NCI-H2107 (cell line): ENCODE results near the gene ATP8B4.

Experiments
- DNase-seq: peaks from one replicate; lab custom pipeline; 2025; lab: John Stamatoyannopoulos, UW

The ATP8B4 gene

GRCh38 chr15:50064673-50065072 is 54.4 kb downstream of the ATP8B4 start:
- DNase-seq = no peak

- no peak for DNase-seq
Measured at GRCh38 chr15:50063226-50063625, 55.8 kb downstream of the ATP8B4 start.

GRCh38 chr15:50061503-50061902 is 57.5 kb downstream of the ATP8B4 start:
- no peak for DNase-seq

- DNase-seq = no peak
Measured at GRCh38 chr15:50059883-50060282, 59.1 kb downstream of the ATP8B4 start.

- no peak for DNase-seq
Measured at GRCh38 chr15:50059203-50059772, 59.7 kb downstream of the ATP8B4 start.

GRCh38 chr15:50057905-50058639 is 61.0 kb downstream of the ATP8B4 start:
- DNase-seq = no peak

- DNase-seq = no peak
Measured at GRCh38 chr15:50057196-50057595, 61.8 kb downstream of the ATP8B4 start.

- DNase-seq = no peak
Measured at GRCh38 chr15:50055750-50056157, 63.3 kb downstream of the ATP8B4 start.

- no peak for DNase-seq
Measured at GRCh38 chr15:50055332-50055731, 63.7 kb downstream of the ATP8B4 start.

- no peak for DNase-seq
Measured at GRCh38 chr15:50053055-50053856, 65.8 kb downstream of the ATP8B4 start.

GRCh38 chr15:50051811-50052419 is 67.1 kb downstream of the ATP8B4 start:
- DNase-seq = no peak

- DNase-seq = no peak
Measured at GRCh38 chr15:50050986-50051743, 67.9 kb downstream of the ATP8B4 start.

- no peak for DNase-seq
Measured at GRCh38 chr15:50049871-50050270, 69.2 kb downstream of the ATP8B4 start.

- DNase-seq = no peak
Measured at GRCh38 chr15:50046867-50047266, 72.2 kb downstream of the ATP8B4 start.

- no peak for DNase-seq
Measured at GRCh38 chr15:50046159-50046558, 72.9 kb downstream of the ATP8B4 start.

GRCh38 chr15:50044904-50045303 is 74.1 kb downstream of the ATP8B4 start:
- no peak for DNase-seq

- no peak for DNase-seq
Measured at GRCh38 chr15:50044406-50044805, 74.6 kb downstream of the ATP8B4 start.

GRCh38 chr15:50042775-50043174 is 76.3 kb downstream of the ATP8B4 start:
- DNase-seq = no peak

- DNase-seq = no peak
Measured at GRCh38 chr15:50030456-50030855, 88.6 kb downstream of the ATP8B4 start.

- no peak for DNase-seq
Measured at GRCh38 chr15:50028326-50028725, 90.7 kb downstream of the ATP8B4 start.

- no peak for DNase-seq
Measured at GRCh38 chr15:50024281-50024680, 94.8 kb downstream of the ATP8B4 start.

GRCh38 chr15:50018491-50018890 is 100.5 kb downstream of the ATP8B4 start:
- no peak for DNase-seq
